HG03025 (cell line): Measurements from ENCODE around the gene PRRT1B.

Experiments
- ATAC-seq: cut with Tn5 transposase; IDR thresholded peaks from one replicate; pipeline ENCODE4 v1.9.1; 2021; ENCODE audit warnings: mild to moderate bottlenecking, moderate library complexity; ENCODE audit not compliant: unreplicated experiment, low FRiP score

The PRRT1B gene

GRCh38 chr9:131521822-131522221 lies 23.5 kb upstream of the PRRT1B start:
- ATAC-seq = no peak

DNA sequence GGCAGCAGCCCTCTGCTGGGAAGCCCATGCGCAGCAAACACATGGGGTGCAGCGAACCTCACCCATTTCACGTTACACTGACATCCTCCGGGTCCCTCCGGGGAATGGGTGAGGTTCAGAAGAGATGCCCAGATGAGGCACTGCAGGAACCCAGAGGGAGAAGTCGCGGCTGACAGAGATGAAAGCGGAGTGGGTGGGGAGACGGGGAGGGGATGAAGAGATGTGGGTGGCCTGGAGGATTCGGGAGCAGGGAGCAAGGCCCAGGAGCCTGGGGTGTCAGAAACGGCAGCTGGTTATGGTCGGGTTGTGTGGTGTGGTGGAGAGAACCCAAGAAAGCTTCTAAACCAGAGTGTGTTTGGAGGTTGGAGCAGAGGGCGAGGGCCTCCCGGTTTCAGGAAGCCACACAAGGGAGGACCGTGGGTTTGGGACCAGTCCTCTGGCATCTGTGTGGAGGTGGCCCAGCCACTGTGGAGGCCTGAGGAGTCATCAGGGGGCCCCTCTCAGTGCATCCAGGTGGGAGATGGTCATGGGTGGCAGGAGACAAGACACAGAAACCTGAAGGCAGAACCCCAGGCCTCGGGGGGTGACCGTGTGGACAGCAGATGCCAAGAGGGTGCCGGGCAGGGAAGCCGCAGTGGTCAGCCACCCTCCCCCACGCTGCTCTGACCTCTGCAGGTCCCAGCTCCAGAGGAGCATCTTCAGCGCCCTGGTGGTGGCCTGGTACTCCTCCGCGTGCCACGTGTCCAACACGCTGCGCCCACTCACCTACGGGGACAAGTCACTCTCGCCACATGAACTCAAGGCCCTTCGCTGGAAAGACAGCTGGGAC lies 22.9 kb upstream of the PRRT1B start:
- ATAC-seq = no peak

GRCh38 chr9:131523086-131523388 lies 22.3 kb upstream of the PRRT1B start:
- ATAC-seq = no peak

GRCh38 chr9:131523451-131524435 lies 21.6 kb upstream of the PRRT1B start:
- no peak for ATAC-seq

DNA sequence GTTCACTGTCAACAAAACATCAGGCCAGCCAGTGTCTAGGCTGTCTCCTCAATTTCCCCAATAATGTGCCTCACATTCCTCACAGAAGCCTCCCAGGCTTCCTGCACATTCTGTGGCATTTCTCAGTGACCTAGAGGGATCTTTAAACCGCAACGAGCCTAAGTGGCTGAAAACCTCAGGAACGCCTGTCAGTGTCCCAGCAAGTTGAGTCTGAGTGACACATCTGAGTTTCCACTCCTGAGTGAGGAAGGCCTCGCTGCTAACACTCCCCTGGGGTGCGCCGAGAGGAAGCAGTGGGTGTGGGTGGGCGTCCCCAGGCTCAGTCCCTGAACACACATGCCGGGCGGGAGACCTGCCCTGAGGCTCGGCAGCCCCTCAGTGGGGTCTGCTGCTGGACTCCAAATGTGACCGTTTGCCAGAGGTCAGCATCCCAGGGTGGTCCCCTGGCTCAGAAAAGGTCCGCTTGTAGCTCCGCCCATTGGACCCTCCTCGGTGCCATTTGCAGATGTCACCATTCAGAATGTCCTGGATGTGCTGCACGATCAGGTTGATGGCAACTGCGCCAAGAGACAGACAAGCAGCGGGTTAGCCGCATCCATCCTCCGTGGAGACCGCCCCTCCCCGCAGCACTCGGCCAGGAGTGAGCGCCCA lies 20.5 kb upstream of the PRRT1B start:
- ATAC-seq = no peak

DNA sequence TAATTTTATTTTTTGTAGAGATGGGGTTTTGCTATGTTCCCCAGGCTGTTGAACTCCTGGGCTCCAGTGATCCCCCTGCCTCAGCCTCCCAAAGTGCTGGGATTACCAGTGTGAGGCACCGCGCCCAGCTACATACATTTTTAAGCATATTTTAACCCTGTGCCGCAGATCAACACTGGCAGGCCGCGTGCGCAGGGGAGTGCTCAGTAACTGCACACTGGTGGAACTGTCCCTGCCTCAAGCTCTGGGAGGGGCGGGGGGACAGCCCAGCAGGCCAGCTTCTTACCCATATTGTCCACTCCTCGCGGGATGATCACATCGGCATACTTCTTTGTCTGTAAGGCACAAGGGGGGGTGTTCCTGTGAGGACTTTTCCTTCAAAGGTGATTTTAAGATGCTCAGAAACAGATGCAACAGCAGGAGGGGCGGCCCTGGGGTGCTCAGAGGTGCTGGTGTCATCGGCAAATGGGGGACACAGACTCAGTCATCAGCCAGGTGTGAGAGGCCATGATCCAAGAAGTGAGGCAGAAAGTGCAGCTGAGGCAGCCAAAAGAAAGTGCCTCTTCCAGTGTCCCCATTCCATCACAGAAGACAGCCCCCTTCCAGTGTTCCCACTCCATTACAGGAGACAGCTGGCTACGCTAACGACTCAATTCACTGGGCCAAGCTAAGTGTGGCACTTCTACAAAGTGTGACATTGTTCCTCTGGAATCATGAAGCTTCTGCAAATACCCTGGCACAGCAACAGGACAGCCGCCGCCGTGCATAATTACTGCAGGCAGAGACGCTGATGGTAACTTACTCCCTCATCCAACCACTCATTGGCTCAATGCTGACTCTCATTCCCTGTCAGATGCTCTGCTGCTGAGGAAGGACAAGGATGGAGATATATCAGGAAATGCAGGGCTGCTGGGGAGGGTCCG lies 19.4 kb upstream of the PRRT1B start:
- ATAC-seq = no peak

GRCh38 chr9:131528186-131528585 lies 17.1 kb upstream of the PRRT1B start:
- ATAC-seq = no peak

DNA sequence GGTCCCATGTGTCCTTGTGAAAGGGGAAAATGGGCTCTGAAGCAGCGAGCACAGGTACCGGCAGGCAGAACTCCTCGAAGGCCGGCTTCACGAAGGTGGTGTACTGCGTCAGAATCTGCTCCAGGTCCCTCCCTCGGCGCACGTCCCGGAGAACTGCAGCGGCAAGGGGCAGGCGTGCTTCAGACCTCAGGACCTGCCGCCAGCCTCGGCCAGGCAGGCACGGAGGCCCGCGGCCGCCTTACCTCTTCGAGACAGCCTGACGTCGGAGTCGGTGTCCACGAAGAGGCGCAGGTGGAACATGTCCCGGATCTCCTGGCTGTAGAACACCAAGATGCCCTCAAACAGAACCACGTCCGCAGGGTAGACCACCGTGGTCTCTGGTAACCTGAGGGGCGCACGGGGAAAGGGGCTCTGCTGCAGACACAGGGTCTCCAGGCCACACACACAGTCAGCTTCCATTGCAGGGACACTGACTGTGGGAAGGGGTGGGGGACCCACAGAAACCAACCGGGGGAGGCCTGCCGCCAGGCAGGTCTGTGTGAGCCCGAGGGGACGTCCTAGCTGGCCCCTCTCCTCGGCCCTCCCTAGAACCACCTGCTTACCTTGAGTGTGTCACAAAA lies 16.3 kb upstream of the PRRT1B start:
- no peak for ATAC-seq

DNA sequence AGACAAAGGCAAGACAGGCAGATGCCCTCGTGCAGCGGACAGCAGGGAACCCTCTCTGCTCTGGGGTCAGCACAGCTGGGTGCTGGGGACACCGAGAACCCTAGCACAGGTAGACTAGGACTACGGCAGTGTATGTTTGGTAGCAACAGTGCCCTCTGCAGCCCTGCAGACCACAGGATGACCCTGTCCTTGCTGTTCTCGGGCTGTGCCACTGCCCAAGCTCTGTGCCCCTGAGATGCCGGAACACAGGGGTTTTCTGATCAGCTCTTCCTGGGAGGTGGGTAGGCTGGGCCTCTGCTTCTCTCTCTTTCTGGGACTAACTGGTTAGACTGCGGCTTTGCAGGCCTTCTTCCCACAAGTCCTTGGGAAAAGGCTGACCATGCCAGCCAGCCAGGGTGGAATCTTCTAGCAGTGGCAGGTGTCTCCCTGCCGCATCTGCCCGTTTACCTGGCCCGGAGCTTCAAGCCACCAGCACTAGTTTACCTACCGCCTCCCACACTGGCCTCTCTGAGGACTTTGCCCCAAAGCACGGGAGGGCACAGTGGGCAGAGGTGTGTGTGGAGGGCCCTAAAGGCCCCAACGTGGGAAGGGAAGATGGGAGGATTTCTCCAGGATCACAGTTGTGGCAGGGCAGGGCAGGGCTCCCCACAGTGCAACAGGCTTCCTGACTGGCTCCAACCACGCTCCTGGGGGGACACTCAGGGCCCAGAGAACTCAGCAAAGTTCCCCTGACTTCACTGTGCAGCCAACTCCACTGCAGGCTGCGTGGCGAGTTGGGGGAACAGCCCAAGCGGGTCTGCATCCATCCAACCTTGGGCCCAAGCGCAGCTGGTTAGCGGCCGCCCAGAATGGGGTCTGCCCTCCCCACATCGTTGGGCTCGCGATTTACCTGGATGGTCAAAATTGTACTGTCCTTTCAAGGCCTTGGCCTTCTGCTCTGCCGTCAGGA lies 15.5 kb upstream of the PRRT1B start:
- ATAC-seq = no peak

DNA sequence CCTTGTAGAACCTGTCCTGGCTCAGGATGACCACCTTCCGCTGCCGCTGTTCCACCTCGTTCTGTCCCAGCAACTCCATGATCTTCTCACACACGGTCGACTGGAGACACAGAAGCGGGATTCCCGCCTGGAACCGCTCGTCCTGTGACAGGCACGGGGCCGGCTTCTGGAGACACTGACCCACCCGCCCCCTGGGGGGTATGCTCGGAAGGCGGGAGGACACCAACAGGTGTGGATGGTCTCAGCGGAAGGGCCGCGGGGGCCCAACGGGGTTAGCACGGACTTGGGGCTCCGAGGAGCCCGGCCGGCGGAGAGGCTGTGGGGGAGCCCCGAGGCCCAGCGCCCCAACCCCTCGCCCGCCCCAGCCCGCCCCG lies 14.8 kb upstream of the PRRT1B start:
- no peak for ATAC-seq

GRCh38 chr9:131530920-131531832 lies 14.1 kb upstream of the PRRT1B start, which contains the start of gene UCK1:
UCK1 (minus strand) TSS chr9:131531263; CDS start chr9:131531174, 89 bp downstream.
- peak; percentile 72 for ATAC-seq

- no peak for ATAC-seq
Observed at GRCh38 chr9:131534721-131535237, 10.5 kb upstream of the PRRT1B start.

- ATAC-seq = no peak
Observed at GRCh38 chr9:131537946-131538345, 7.4 kb upstream of the PRRT1B start.

- ATAC-seq = no peak
Observed at GRCh38 chr9:131539223-131539923, 6.0 kb upstream of the PRRT1B start.

DNA sequence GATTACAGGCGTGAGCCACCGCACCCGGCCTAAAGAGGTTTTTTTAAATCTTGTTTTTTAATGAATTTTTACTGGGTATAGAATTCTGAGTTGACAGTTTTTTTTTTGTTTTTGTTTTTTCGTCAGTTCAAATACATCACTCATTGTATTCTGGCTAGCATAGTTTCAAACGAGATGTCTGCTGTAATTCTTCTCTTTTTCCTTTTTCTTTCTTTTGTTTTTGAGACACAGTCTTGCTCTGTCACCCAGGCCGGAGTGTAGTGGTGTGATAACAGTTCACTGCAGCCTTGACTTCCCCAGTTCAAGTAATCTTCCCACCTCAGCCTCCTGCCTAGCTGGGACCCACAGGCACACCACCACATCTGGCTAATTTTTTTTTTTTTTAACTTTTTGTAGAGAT lies 2.2 kb upstream of the PRRT1B start:
- no peak for ATAC-seq

DNA sequence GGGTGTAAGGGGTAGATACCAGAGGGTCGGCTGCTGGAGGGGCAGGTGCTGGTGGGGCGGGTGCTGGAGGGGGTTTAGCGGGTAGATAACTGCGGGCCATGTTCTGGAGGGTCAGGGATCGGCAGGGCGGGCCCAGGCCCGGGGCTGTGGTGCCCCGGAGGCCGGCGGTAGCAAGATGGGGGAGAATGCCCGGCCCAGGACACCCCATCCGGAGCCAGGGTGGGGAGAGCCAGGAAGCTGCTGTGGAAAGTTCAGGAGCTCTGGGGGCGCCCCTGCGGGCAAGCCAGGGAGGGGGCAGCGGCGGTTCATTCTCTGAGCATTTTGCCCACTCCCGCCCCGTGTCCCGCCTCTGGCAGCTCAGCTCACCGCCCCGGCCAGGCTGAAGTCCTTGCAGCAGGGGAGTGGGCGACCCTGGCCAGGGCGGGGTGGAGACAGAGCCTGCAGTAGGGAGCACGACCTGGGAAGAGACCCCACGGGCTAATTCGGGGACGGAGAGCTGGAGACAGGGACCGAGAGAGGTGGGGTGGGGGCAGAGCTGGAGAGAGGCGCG lies 538 bp downstream of the PRRT1B start:
- ATAC-seq = no peak
